ENCODE data around the gene SATL1. TPM values are rescaled to one million over a fixed set of nuclear protein-coding genes. Genes with fewer than 3 reads are reported as not detected.

SATL1 gene
- total and polyA plus RNA-seq, 9 donors, result 0.02 to 0.10 TPM; not detected in 7

DNA sequence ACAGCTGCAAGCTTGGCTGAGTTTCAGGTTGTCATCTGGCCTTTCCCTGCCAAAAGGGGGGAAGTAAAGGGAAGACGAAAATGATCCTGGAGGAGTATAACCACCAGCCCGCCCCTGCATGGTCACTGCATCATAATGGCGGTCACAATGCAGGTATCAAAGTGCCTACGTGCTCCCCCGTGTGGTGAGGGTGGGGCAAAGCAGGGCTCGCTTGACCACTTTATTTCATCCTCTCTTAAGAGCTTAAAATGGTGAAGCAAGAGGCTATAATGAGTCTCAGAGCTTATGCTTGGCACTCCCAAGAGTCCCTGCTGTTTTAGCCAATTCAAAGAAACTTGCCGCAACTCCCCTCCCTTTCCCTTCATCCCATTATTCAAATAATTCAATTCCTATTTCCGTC is 134.3 kb downstream of the SATL1 start:
- 40 to 55% (median 49%) methylated on average over 8 of the region's 8 CpGs for WGBS, 3 donors

DNA sequence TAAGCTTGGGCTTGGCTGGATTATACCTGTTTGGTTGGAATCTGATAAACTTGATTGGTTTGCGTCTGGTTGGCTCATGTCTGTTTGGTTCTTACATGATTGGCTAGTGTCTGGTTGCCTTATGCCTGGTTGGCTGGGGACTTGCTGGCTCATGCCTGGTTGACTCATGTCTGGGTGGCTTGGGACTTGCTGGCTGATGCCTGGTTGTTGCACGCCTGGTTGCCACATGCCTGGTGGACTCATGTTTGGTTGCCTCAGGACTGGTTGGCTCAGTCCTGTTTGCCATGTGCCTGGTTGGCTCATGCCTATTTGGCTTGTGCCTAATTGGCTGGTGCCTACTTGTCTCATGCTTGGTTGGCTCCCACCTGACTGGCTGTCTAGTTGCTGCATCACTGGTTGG is 135.4 kb downstream of the SATL1 start:
- TF ChIP-seq POLR2A (IDR thresholded peaks at IDR 0.05) (no peak), EP300 (IDR thresholded peaks at IDR 0.05) (no peak)
- TF ChIP-seq, protein P1, sequence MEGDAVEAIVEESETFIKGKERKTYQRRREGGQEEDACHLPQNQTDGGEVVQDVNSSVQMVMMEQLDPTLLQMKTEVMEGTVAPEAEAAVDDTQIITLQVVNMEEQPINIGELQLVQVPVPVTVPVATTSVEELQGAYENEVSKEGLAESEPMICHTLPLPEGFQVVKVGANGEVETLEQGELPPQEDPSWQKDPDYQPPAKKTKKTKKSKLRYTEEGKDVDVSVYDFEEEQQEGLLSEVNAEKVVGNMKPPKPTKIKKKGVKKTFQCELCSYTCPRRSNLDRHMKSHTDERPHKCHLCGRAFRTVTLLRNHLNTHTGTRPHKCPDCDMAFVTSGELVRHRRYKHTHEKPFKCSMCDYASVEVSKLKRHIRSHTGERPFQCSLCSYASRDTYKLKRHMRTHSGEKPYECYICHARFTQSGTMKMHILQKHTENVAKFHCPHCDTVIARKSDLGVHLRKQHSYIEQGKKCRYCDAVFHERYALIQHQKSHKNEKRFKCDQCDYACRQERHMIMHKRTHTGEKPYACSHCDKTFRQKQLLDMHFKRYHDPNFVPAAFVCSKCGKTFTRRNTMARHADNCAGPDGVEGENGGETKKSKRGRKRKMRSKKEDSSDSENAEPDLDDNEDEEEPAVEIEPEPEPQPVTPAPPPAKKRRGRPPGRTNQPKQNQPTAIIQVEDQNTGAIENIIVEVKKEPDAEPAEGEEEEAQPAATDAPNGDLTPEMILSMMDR (IDR thresholded peaks at IDR 0.05), result no peak
- H3K36me3 ChIP-seq, result no peaks in the 10 kb centered on the region
- WGBS, 3 donors, result 92 to 93% (median 92%) methylated on average over 2 of the region's 2 CpGs
- no peaks in the 10 kb centered on the region for H3K27me3 ChIP-seq
- no peaks in the 10 kb centered on the region for H3K9me3 ChIP-seq
- no peak overlapping the region for H3K4me3 ChIP-seq
- H3K4me1 ChIP-seq (ENCODE audit: insufficient read depth), result no peaks in the 10 kb centered on the region
- intact Hi-C loops (cut with DNase I), result no loop called here
- no peak overlapping the region for H3K27ac ChIP-seq
- DNase-seq, result no peak

More for the DNA sequence above, 134.3 kb downstream of the SATL1 start:
- Histone ChIP-seq H3K4me1 (ENCODE audit: insufficient read depth) (no peaks in the 10 kb centered on the region), H3K9me3 (no peaks in the 10 kb centered on the region), H3K27ac (no peak overlapping the region), H3K27me3 (no peaks in the 10 kb centered on the region), H3K36me3 (no peaks in the 10 kb centered on the region), H3K4me3 (no peak overlapping the region)
- no peak for DNase-seq
- intact Hi-C loops (cut with DNase I), result no loop called here
- TF ChIP-seq EP300 (IDR thresholded peaks at IDR 0.05), result no peak
- TF ChIP-seq, protein P1 (IDR thresholded peaks at IDR 0.05), result no peak

DNA sequence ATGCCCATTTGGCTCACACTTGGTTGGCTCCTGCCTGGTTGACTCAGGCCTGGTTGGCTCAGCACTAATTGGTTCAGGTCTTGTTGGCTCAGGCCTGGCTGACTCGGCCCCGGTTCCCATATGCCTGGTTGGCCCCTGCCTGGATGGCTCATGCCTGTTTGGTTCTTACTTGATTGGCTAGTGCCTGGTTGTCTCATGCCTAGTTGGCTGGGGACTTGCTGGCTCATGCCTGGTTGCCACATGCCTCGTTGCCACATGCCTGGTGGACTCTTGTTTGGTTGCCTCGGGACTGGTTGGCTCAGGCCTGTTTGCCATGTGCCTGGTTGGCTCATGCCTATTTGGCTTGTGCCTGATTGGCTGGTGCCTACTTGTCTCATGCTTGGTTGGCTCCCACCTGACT is 136.2 kb downstream of the SATL1 start:
- DNase-seq, result no peak
- H3K4me3 ChIP-seq, result no peak overlapping the region
- no peaks in the 10 kb centered on the region for H3K27me3 ChIP-seq
- 80 to 90% (median 85%) methylated on average over 4 of the region's 4 CpGs for WGBS, 3 donors
- no peaks in the 10 kb centered on the region for H3K4me1 ChIP-seq (ENCODE audit: insufficient read depth)
- no peak overlapping the region for H3K27ac ChIP-seq
- intact Hi-C loops (cut with DNase I), result no loop called here
- TF ChIP-seq, protein P1 (IDR thresholded peaks at IDR 0.05), result no peak
- TF ChIP-seq POLR2A (IDR thresholded peaks at IDR 0.05), result no peak
- no peak for TF ChIP-seq EP300 (IDR thresholded peaks at IDR 0.05)
- H3K36me3 ChIP-seq, result no peaks in the 10 kb centered on the region
- no peaks in the 10 kb centered on the region for H3K9me3 ChIP-seq

DNA sequence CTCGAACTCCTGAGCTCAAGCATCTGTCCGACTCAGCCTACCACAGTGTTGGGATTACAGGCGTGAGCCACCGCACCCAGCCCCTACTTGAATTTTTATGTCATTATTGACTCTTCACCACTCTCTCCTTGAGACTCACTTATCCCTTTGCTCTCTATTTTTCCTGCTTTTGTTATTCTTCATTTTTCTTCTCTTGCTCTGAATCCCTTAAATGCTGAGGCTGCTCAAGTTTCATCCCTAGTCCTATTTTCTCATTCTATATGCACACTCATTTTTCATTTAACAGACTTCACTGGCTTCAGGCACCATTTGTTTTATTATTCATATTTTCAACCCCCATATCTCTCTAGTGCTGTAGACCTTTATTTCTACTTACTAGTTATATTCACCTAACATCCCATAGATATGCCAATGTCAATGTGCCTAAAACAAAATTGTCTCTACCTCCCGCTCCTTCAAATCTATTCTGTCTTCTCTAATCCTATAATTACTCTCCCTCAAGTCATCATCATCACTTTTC is 154.2 kb downstream of the SATL1 start:
- intact Hi-C loops (cut with DNase I), result loop anchor here in 1 of 4 donors (10.0 kb wide), 1 partner anchor 1715 kb away; no protein-coding TSS in a partner anchor
- WGBS, 3 donors, result 82 to 84% (median 83%) methylated on average over 5 of the region's 5 CpGs
- no peak for TF ChIP-seq POLR2A (IDR thresholded peaks at IDR 0.05)
- no peak for TF ChIP-seq EP300 (IDR thresholded peaks at IDR 0.05)
- TF ChIP-seq, protein P1 (IDR thresholded peaks at IDR 0.05), result no peak
- Histone ChIP-seq H3K27me3 (no peaks in the 10 kb centered on the region), H3K4me3 (no peak overlapping the region), H3K4me1 (ENCODE audit: insufficient read depth) (no peaks in the 10 kb centered on the region), H3K9me3 (no peaks in the 10 kb centered on the region), H3K36me3 (no peaks in the 10 kb centered on the region), H3K27ac (no peak overlapping the region)
- no peak for DNase-seq

Data from ovary (tissue), 9 donors.